ENCODE results near the gene CACNG5. TPM values are rescaled to one million over a fixed set of nuclear protein-coding genes. Genes with fewer than 3 reads are reported as not detected.

The CACNG5 gene
- total and polyA plus RNA-seq, 4 donors = not detected

- DNase-seq (ENCODE audit: low spot score) = no peak
- 88% methylated on average over 8 of the region's 8 CpGs for WGBS
- TF ChIP-seq FOXA2 (IDR thresholded peaks at IDR 0.05) = no peak
- no peak for TF ChIP-seq MAX (IDR thresholded peaks at IDR 0.05)
- TF ChIP-seq HNF4G (IDR thresholded peaks at IDR 0.05) = no peak
- no peak for TF ChIP-seq NR2F2 (IDR thresholded peaks at IDR 0.05)
- TF ChIP-seq SP1 (IDR thresholded peaks at IDR 0.05) = no peak
- no peak for TF ChIP-seq RAD21 (IDR thresholded peaks at IDR 0.05)
- no peak for TF ChIP-seq YY1 (IDR thresholded peaks at IDR 0.05)
- TF ChIP-seq CTCF (IDR thresholded peaks at IDR 0.05; ENCODE audit: low read depth, low read length, missing input control) = no peak
- no peak for TF ChIP-seq HNF4A (conservative IDR thresholded peaks at IDR 0.05)
- no peak for TF ChIP-seq JUND (IDR thresholded peaks at IDR 0.05)
Observed at GRCh38 chr17:66925811-66926500, 91.0 kb downstream of the CACNG5 start.

GRCh38 chr17:66928949-66929348, 94.0 kb downstream of the CACNG5 start:
- no peak overlapping the region for H3K9ac ChIP-seq (ENCODE audit: low read depth in 1 of 2, low read length in 2 of 2)
- no peak overlapping the region for H3K4me3 ChIP-seq (ENCODE audit: low read depth in 1 of 3, low read length in 3 of 3)
- no peak overlapping the region for H3K27ac ChIP-seq (ENCODE audit: low read depth in 1 of 2, low read length in 2 of 2)
- 87% methylated on average over 5 of the region's 5 CpGs for WGBS
- H3K27me3 ChIP-seq (ENCODE audit: control insufficient read depth in 4 of 4, insufficient read depth in 4 of 4, low read length in 3 of 4) = peaks cover 0 to 9% (median 0%) of the 10 kb centered on the region in 4 donors
- H3K9me3 ChIP-seq (ENCODE audit: control insufficient read depth in 4 of 4, low read length in 3 of 4) = no peaks in the 10 kb centered on the region
- H3K36me3 ChIP-seq (ENCODE audit: control insufficient read depth in 4 of 4, insufficient read depth in 3 of 4, low read depth in 1 of 4, low read length in 3 of 4) = no peaks in the 10 kb centered on the region
- H3K4me1 ChIP-seq (ENCODE audit: control insufficient read depth in 4 of 4, insufficient read depth in 4 of 4, low read length in 3 of 4) = no peaks in the 10 kb centered on the region
- no peak for TF ChIP-seq FOXA1 (IDR thresholded peaks at IDR 0.05)
- TF ChIP-seq JUND (IDR thresholded peaks at IDR 0.05) = no peak
- TF ChIP-seq FOXA2 (IDR thresholded peaks at IDR 0.05) = no peak
- TF ChIP-seq NR2F2 (IDR thresholded peaks at IDR 0.05) = no peak
- TF ChIP-seq GABPA (IDR thresholded peaks at IDR 0.05 in 1 of 2, conservative IDR thresholded peaks at IDR 0.05 in 1 of 2) = no peak
- no peak for TF ChIP-seq MAX (IDR thresholded peaks at IDR 0.05)
- TF ChIP-seq, protein P1, sequence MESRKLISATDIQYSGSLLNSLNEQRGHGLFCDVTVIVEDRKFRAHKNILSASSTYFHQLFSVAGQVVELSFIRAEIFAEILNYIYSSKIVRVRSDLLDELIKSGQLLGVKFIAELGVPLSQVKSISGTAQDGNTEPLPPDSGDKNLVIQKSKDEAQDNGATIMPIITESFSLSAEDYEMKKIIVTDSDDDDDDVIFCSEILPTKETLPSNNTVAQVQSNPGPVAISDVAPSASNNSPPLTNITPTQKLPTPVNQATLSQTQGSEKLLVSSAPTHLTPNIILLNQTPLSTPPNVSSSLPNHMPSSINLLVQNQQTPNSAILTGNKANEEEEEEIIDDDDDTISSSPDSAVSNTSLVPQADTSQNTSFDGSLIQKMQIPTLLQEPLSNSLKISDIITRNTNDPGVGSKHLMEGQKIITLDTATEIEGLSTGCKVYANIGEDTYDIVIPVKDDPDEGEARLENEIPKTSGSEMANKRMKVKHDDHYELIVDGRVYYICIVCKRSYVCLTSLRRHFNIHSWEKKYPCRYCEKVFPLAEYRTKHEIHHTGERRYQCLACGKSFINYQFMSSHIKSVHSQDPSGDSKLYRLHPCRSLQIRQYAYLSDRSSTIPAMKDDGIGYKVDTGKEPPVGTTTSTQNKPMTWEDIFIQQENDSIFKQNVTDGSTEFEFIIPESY (IDR thresholded peaks at IDR 0.05) = no peak
- TF ChIP-seq EGR1 (IDR thresholded peaks at IDR 0.05; ENCODE audit: low read depth in 2 of 2) = no peak
- TF ChIP-seq ATF3 (IDR thresholded peaks at IDR 0.05) = no peak
- TF ChIP-seq CTCF (IDR thresholded peaks at IDR 0.05; ENCODE audit: low read depth, low read length, missing input control) = no peak
- no peak for TF ChIP-seq HNF4A (conservative IDR thresholded peaks at IDR 0.05)
- no peak for TF ChIP-seq SP1 (IDR thresholded peaks at IDR 0.05)
- no peak for TF ChIP-seq YY1 (IDR thresholded peaks at IDR 0.05)
- DNase-seq (ENCODE audit: low spot score) = no peak

More at GRCh38 chr17:66925811-66926500, 91.0 kb downstream of the CACNG5 start:
- H3K36me3 ChIP-seq (ENCODE audit: control insufficient read depth in 4 of 4, insufficient read depth in 3 of 4, low read depth in 1 of 4, low read length in 3 of 4) = no peaks in the 10 kb centered on the region
- peaks cover 0 to under 1% (median 0%) of the 10 kb centered on the region in 4 donors for H3K9me3 ChIP-seq (ENCODE audit: control insufficient read depth in 4 of 4, low read length in 3 of 4)
- H3K27ac ChIP-seq (ENCODE audit: low read depth in 1 of 2, low read length in 2 of 2) = no peak overlapping the region
- H3K9ac ChIP-seq (ENCODE audit: low read depth in 1 of 2, low read length in 2 of 2) = no peak overlapping the region
- H3K4me1 ChIP-seq (ENCODE audit: control insufficient read depth in 4 of 4, insufficient read depth in 4 of 4, low read length in 3 of 4) = no peaks in the 10 kb centered on the region
- no peak overlapping the region for H3K4me3 ChIP-seq (ENCODE audit: low read depth in 1 of 3, low read length in 3 of 3)
- H3K27me3 ChIP-seq (ENCODE audit: control insufficient read depth in 4 of 4, insufficient read depth in 4 of 4, low read length in 3 of 4) = peaks cover 0 to 9% (median 0%) of the 10 kb centered on the region in 4 donors
